Natural killer cell treated with Interleukin-12 subunit alpha and Interleukin-12 subunit beta and Interleukin-15 and Interleukin-18, amount 100 ng/mL, for 72 hours (primary cell): ENCODE data around the gene SREBF2. TPM values are rescaled to one million over a fixed set of nuclear protein-coding genes. Genes with fewer than 3 reads are reported as not detected.
A peak's percentile ranks its signal among the peaks of the same experiment; 100 is the strongest.
"Not testable (repeated sequence)": the region's sequence is repeated elsewhere in the genome, so short reads cannot be mapped to it uniquely, and the experiment has no call there.

Experiments used
- ATAC-seq, 2 donors: fragments of 150-1000 bp; cut with Tn5 transposase in 1 of 2; sonication (Bioruptor Pico), chemical (Tn5 transposase) in 1 of 2; 2 replicates each; pipeline ENCODE4 v1.10.0; 2021
- DNase-seq: peaks from one replicate; pipeline ENCODE4 v3.0.0; 2022; ENCODE audit warnings: low spot score
- H3K27ac Mint-ChIP-seq, 2 donors: 1 replicate in 1 of 2; 2 replicates in 1 of 2; pipeline ENCODE4 v1.8.0; 2022; ENCODE audit warnings: mixed read lengths in 2 of 2, mild to moderate bottlenecking in 1 of 2, moderate library complexity in 1 of 2
- H3K27me3 Mint-ChIP-seq, 2 donors: 1 replicate in 1 of 2; 2 replicates in 1 of 2; pipeline ENCODE4 v1.8.0; 2022; ENCODE audit warnings: mixed read lengths in 2 of 2
- H3K36me3 Mint-ChIP-seq: one replicate; pipeline ENCODE4 v1.8.0; 2022; ENCODE audit warnings: mixed read lengths
- H3K4me1 Mint-ChIP-seq, 2 donors: 1 replicate in 1 of 2; 2 replicates in 1 of 2; pipeline ENCODE4 v1.8.0; 2022; ENCODE audit warnings: low read depth in 2 of 2, mixed read lengths in 2 of 2, mild to moderate bottlenecking in 1 of 2
- H3K4me3 Mint-ChIP-seq: one replicate; pipeline ENCODE4 v1.8.0; 2022; ENCODE audit warnings: mixed read lengths
- H3K9me3 Mint-ChIP-seq: 2 replicates; pipeline ENCODE4 v1.8.0; 2022; ENCODE audit warnings: mixed read lengths
- total RNA-seq, 2 donors: library from RNA; stranded (reverse); gene quantifications; one replicate each; pipeline ENCODE4 v1.2.3, GENCODE V29; 2022

Gene SREBF2
- total RNA-seq, 2 donors from 2014 or later = 205 to 211 TPM

GRCh38 chr22:41940832-41941765, 108.2 kb downstream of the SREBF2 start:
- H3K36me3 Mint-ChIP-seq = peaks cover 12% of the 10 kb centered on the region
- H3K27me3 Mint-ChIP-seq = no peaks in the 10 kb centered on the region
- ATAC-seq (peak; percentile 82 to 91), DNase-seq (peak; percentile 80)
- peaks cover 27 to 41% of the 10 kb centered on the region in 2 donors for H3K4me1 Mint-ChIP-seq
- H3K4me3 Mint-ChIP-seq = peak overlapping the region; percentile 44
- H3K9me3 Mint-ChIP-seq = no peaks in the 10 kb centered on the region
- peak overlapping the region; percentile 91 to 95 for H3K27ac Mint-ChIP-seq

GRCh38 chr22:41943661-41944209, 110.8 kb downstream of the SREBF2 start:
- peaks cover 30 to 47% of the 10 kb centered on the region in 2 donors for H3K4me1 Mint-ChIP-seq
- H3K27me3 Mint-ChIP-seq = no peaks in the 10 kb centered on the region
- DNase-seq (no peak), ATAC-seq (no peak)
- no peaks in the 10 kb centered on the region for H3K9me3 Mint-ChIP-seq
- peak overlapping the region; percentile 56 for H3K4me3 Mint-ChIP-seq
- peaks cover 12% of the 10 kb centered on the region for H3K36me3 Mint-ChIP-seq
- H3K27ac Mint-ChIP-seq = no peak overlapping the region

- H3K9me3 Mint-ChIP-seq = no peaks in the 10 kb centered on the region
- peaks cover 10 to 22% of the 10 kb centered on the region in 2 donors for H3K4me1 Mint-ChIP-seq
- peak; percentile 98 to 99 for ATAC-seq
- peak within 1 kb of the TSS; percentile 82 to 87 for H3K27ac Mint-ChIP-seq
- peak within 1 kb of the TSS; percentile 99 for H3K4me3 Mint-ChIP-seq
- H3K27me3 Mint-ChIP-seq = no peaks in the 10 kb centered on the region
- peak; percentile 95 for DNase-seq
- H3K36me3 Mint-ChIP-seq = peaks cover 12% of the 10 kb centered on the region
Measured at GRCh38 chr22:41946629-41947423, 113.9 kb downstream of the SREBF2 start, which contains the start of gene CENPM. Gene CENPM, minus strand, starts transcription at chr22:41947152. Its CDS starts 76 bp downstream, at chr22:41947076.

GRCh38 chr22:41947424-41948080, 114.6 kb downstream of the SREBF2 start:
- Mint-ChIP-seq H3K27ac (peak overlapping the region; percentile 82 to 87), H3K27me3 (no peaks in the 10 kb centered on the region), H3K4me3 (peak overlapping the region; percentile 99), H3K36me3 (peaks cover 12% of the 10 kb centered on the region), H3K9me3 (no peaks in the 10 kb centered on the region), H3K4me1 (peaks cover 10 to 22% of the 10 kb centered on the region in 2 donors)
- DNase-seq (no peak), ATAC-seq (no peak)

GRCh38 chr22:41948142-41948541, 115.2 kb downstream of the SREBF2 start:
- Mint-ChIP-seq H3K4me1 (peaks cover 10 to 22% of the 10 kb centered on the region in 2 donors), H3K4me3 (peak overlapping the region; percentile 99), H3K27ac (no peak overlapping the region)

GRCh38 chr22:41948928-41949296, 116.0 kb downstream of the SREBF2 start:
- ATAC-seq, H3K4me3 Mint-ChIP-seq, H3K9me3 Mint-ChIP-seq, H3K27me3 Mint-ChIP-seq, DNase-seq, H3K36me3 Mint-ChIP-seq: not testable (repeated sequence)
- Mint-ChIP-seq H3K27ac (peak overlapping the region in 1 of 2 donors; percentile 42), H3K4me1 (peaks cover 10 to 15% of the 10 kb centered on the region in 2 donors)

More at GRCh38 chr22:41948142-41948541, 115.2 kb downstream of the SREBF2 start:
- H3K27me3 Mint-ChIP-seq = no peaks in the 10 kb centered on the region
- ATAC-seq (no peak), DNase-seq (no peak)
- peaks cover 12% of the 10 kb centered on the region for H3K36me3 Mint-ChIP-seq
- no peaks in the 10 kb centered on the region for H3K9me3 Mint-ChIP-seq

GRCh38 chr22:41949297-41949965, 116.5 kb downstream of the SREBF2 start:
- H3K36me3 Mint-ChIP-seq = peaks cover 7% of the 10 kb centered on the region
- ATAC-seq (no peak), DNase-seq (no peak)
- H3K9me3 Mint-ChIP-seq = no peaks in the 10 kb centered on the region
- no peaks in the 10 kb centered on the region for H3K27me3 Mint-ChIP-seq
- H3K4me1 Mint-ChIP-seq = peaks cover 10 to 14% of the 10 kb centered on the region in 2 donors
- H3K4me3 Mint-ChIP-seq = no peak overlapping the region
- peak overlapping the region in 1 of 2 donors; percentile 42 for H3K27ac Mint-ChIP-seq

- H3K27me3 Mint-ChIP-seq = no peaks in the 10 kb centered on the region
- DNase-seq (no peak), ATAC-seq (peak in 1 of 2 donors; percentile 14)
- H3K4me1 Mint-ChIP-seq = peaks cover 2 to 4% of the 10 kb centered on the region in 2 donors
- no peaks in the 10 kb centered on the region for H3K9me3 Mint-ChIP-seq
- no peak within 1 kb of the TSS for H3K4me3 Mint-ChIP-seq
- no peak within 1 kb of the TSS for H3K27ac Mint-ChIP-seq
- no peaks in the 10 kb centered on the region for H3K36me3 Mint-ChIP-seq
Measured at GRCh38 chr22:41951898-41952474, 119.1 kb downstream of the SREBF2 start, which contains the start of gene SMIM45. Gene SMIM45, plus strand, starts transcription at chr22:41952150.

GRCh38 chr22:41952713-41953112, 119.8 kb downstream of the SREBF2 start:
- no peaks in the 10 kb centered on the region for H3K27me3 Mint-ChIP-seq

More at GRCh38 chr22:41952713-41953112, 119.8 kb downstream of the SREBF2 start:
- no peak for ATAC-seq
- Mint-ChIP-seq H3K4me1 (peaks cover 4 to 8% of the 10 kb centered on the region in 2 donors), H3K36me3 (no peaks in the 10 kb centered on the region), H3K9me3 (no peaks in the 10 kb centered on the region), H3K4me3 (no peak overlapping the region), H3K27ac (no peak overlapping the region)
- no peak for DNase-seq

Other genes with a start within 250 kb of the SREBF2 start
- gene PMM1, start 243.3 kb upstream of the SREBF2 start, total RNA-seq = 10 to 100 TPM; 33.3 to 50.3 TPM
- gene DESI1, start 212.1 kb upstream of the SREBF2 start, total RNA-seq = 100 to 1,000 TPM in 1 of 2 donors, 10 to 100 TPM in 1; 54.2 to 120 TPM
- 100 to 1,000 TPM; 276 to 305 TPM for gene XRCC6, start 211.8 kb upstream of the SREBF2 start, total RNA-seq
- gene SNU13, start 144.2 kb upstream of the SREBF2 start, total RNA-seq = 100 to 1,000 TPM; 167 to 249 TPM
- 10 to 100 TPM; 20.2 to 82.7 TPM for gene MEI1, start 133.6 kb upstream of the SREBF2 start, total RNA-seq
- gene CCDC134, start 32.4 kb upstream of the SREBF2 start, total RNA-seq = 10 to 100 TPM; 25.1 to 26.3 TPM
- gene SHISA8, start 82.0 kb downstream of the SREBF2 start, total RNA-seq = not detected
- gene TNFRSF13C, start 93.7 kb downstream of the SREBF2 start, total RNA-seq = 1 to 10 TPM in 1 of 2 donors, under 1 TPM in 1; 0.40 to 3.2 TPM
- gene CENPM, start 114.0 kb downstream of the SREBF2 start, total RNA-seq = 100 to 1,000 TPM in 1 of 2 donors, 10 to 100 TPM in 1; 34.7 to 115 TPM
- under 1 TPM; 0.14 to 0.25 TPM for gene SEPTIN3, start 136.3 kb downstream of the SREBF2 start, total RNA-seq
- 1 to 10 TPM; 1.5 to 1.7 TPM for gene WBP2NL, start 165.7 kb downstream of the SREBF2 start, total RNA-seq
- gene NAGA, start 237.7 kb downstream of the SREBF2 start, total RNA-seq = 10 to 100 TPM; 22.6 to 24.2 TPM
- 1 to 10 TPM; 1.5 TPM for gene PHETA2, start 241.1 kb downstream of the SREBF2 start, total RNA-seq
- 10 to 100 TPM; 41.6 to 77.5 TPM for gene SMDT1, start 246.6 kb downstream of the SREBF2 start, total RNA-seq